Gastroesophageal sphincter (tissue), 4 donors: Measurements from ENCODE around the gene SLC15A2. TPM values are rescaled to one million over a fixed set of nuclear protein-coding genes. Genes with fewer than 3 reads are reported as not detected.

Experiments
- ATAC-seq: fragments of 150-250 bp; one replicate; pipeline ENCODE4 v1.9.1; 2016; ENCODE audit warnings: mild to moderate bottlenecking, moderate library complexity
- H3K27ac ChIP-seq, 4 donors: fragments of 200-600 bp; sonication (generic) in 3 of 4; 1 replicate in 3 of 4; 2 replicates in 1 of 4; pipeline ENCODE4 v1.5.1; 2016 to 2019
- H3K27me3 ChIP-seq: fragments of 200-600 bp; sonication (generic); one replicate; pipeline ENCODE4 v1.5.1; 2019
- H3K36me3 ChIP-seq, 2 donors: fragments of 200-600 bp; sonication (generic); one replicate each; pipeline ENCODE4 v1.5.1; 2019; ENCODE audit warnings: control low read depth in 1 of 2
- H3K4me1 ChIP-seq, 3 donors: fragments of 200-600 bp; sonication (generic); 1 replicate in 2 of 3; 2 replicates in 1 of 3; pipeline ENCODE4 v1.5.1; 2016 to 2019; ENCODE audit warnings: control low read depth in 2 of 3
- H3K4me3 ChIP-seq, 2 donors: fragments of 200-600 bp; sonication (generic); one replicate each; pipeline ENCODE4 v1.5.1; 2019; ENCODE audit warnings: mild to moderate bottlenecking in 1 of 2, moderate library complexity in 1 of 2
- H3K9me3 ChIP-seq, 3 donors: fragments of 200-600 bp; sonication (generic); one replicate each; pipeline ENCODE4 v1.5.1; 2017 to 2019; ENCODE audit warnings: control low read depth in 2 of 3
- CTCF ChIP-seq, 4 experiments: fragments of 200-600 bp in 2 of 4; fragments of 450-650 bp in 2 of 4; sonication (generic) in 1 of 4; IDR thresholded peaks; one replicate each; pipeline ENCODE4 v1.5.1; 2017 to 2019; ENCODE audit warnings: antibody characterized with exemption in 4 of 4, mild to moderate bottlenecking in 2 of 4, moderate library complexity in 2 of 4
- EP300 ChIP-seq: sonication (generic); formaldehyde crosslinking; IDR thresholded peaks from one replicate; pipeline ENCODE4 v1.6.1; 2017; ENCODE audit warnings: antibody characterized with exemption, mild to moderate bottlenecking
- POLR2A ChIP-seq, 2 donors: fragments of 450-650 bp; IDR thresholded peaks; one replicate each; pipeline ENCODE4 v1.6.1; 2017; ENCODE audit warnings: antibody characterized with exemption in 2 of 2, mild to moderate bottlenecking in 2 of 2, moderate library complexity in 1 of 2
- POLR2AphosphoS5 ChIP-seq: sonication (generic); formaldehyde crosslinking; IDR thresholded peaks from one replicate; pipeline ENCODE4 v1.6.1; 2017; ENCODE audit warnings: antibody characterized with exemption
- WGBS, 2 donors: methylation state at CpG; one replicate each; pipeline ENCODE4 v1.1.5; 2018; ENCODE audit warnings: low coverage in 1 of 2; 5-methylcytosine and 5-hydroxymethylcytosine counted together
- total RNA-seq, 4 donors: library from RNA; depleted of rRNA; stranded (reverse); fragments of >200 nt; gene quantifications; one replicate each; pipeline ENCODE4 v1.1.0, GENCODE V29; 2016

The SLC15A2 gene
- total RNA-seq, 4 donors from 2014 or later, result 0.66 to 7.1 (median 2.6) TPM

DNA sequence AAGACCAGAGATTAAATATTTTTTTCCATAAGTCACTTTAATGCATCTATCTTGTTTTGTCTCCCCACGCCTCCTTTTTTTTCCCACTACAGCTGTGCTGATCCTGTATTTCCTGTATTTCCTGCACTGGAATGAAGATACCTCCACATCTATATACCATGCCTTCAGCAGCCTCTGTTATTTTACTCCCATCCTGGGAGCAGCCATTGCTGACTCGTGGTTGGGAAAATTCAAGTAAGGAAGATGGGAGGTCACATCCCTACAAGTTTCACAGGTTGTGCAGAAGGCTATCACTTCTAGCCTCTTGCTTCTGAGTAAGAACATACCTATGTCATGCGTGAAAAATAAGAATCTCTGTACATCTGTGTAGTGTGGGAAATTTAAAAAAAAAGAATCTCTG is 3.1 kb downstream of the SLC15A2 start:
- H3K4me3 ChIP-seq, result no peak overlapping the region
- no peaks in the 10 kb centered on the region for H3K36me3 ChIP-seq
- TF ChIP-seq EP300, result no peak
- TF ChIP-seq POLR2AphosphoS5, result no peak
- no peak for TF ChIP-seq POLR2A (IDR thresholded peaks at IDR 0.05)
- TF ChIP-seq CTCF (IDR thresholded peaks at IDR 0.05), result no peak
- no peaks in the 10 kb centered on the region for H3K27me3 ChIP-seq
- H3K4me1 ChIP-seq, result peaks cover 0 to 16% (median 0%) of the 10 kb centered on the region in 3 donors
- ATAC-seq, result no peak
- H3K27ac ChIP-seq, result no peak overlapping the region
- WGBS, 2 donors, result 86 to 100% methylated on average over 3 of the region's 3 CpGs
- H3K9me3 ChIP-seq, result no peaks in the 10 kb centered on the region

DNA sequence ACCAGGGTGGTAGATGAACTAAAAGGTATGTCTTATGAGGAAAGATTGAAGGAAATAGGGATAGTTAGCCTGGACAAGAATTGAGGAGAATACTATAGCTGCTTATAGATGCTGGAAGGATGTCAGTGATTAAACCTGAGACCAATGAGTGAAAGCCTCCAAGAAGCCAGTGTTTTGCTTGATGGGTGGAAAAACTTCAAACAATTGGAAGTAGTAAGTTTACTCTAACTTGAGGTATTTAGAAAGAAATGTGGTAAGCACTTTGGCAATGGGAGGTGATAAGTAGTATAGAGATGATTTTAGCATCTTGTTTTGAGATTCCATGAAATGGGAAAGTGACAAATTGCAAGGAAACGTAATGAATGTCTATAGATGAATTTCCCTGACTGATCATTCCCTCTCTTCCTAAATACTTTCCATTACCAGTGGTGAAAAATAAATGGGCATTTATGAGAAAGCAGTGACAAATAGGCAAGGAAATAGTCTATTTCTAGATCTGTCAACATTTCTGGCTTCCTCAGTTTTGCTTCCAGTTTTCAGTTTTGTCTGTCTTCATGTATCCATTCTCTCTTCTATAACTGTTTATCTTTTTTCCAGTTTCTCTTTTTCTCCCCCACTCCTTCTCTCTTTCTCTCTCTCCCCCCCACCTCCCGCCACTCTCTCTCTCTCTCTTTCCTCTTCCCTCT is 19.2 kb downstream of the SLC15A2 start:
- ATAC-seq, result no peak
- Histone ChIP-seq H3K36me3 (no peaks in the 10 kb centered on the region), H3K9me3 (peaks cover 0 to 2% (median 0%) of the 10 kb centered on the region in 3 donors), H3K27me3 (no peaks in the 10 kb centered on the region), H3K27ac (no peak overlapping the region), H3K4me1 (no peaks in the 10 kb centered on the region), H3K4me3 (no peak overlapping the region)
- TF ChIP-seq POLR2A (IDR thresholded peaks at IDR 0.05), result no peak
- TF ChIP-seq POLR2AphosphoS5, result no peak
- TF ChIP-seq CTCF (IDR thresholded peaks at IDR 0.05), result no peak
- no peak for TF ChIP-seq EP300
- 67% methylated on average over 1 to 2 of the region's 2 CpGs for WGBS, 2 donors

GRCh38 chr3:121914081-121914998 is 20.1 kb downstream of the SLC15A2 start:
- Histone ChIP-seq H3K4me1 (no peaks in the 10 kb centered on the region), H3K27me3 (no peaks in the 10 kb centered on the region), H3K9me3 (no peaks in the 10 kb centered on the region), H3K4me3 (peak overlapping the region in 1 of 2 donors; percentile 2), H3K36me3 (no peaks in the 10 kb centered on the region), H3K27ac (peak overlapping the region in 2 of 4 donors; percentile 29 to 43)
- TF ChIP-seq POLR2AphosphoS5, result no peak
- no peak for TF ChIP-seq EP300
- no peak for TF ChIP-seq POLR2A (IDR thresholded peaks at IDR 0.05)
- TF ChIP-seq CTCF (IDR thresholded peaks at IDR 0.05), result no peak
- WGBS, 2 donors, result 42 to 53% methylated on average over 11 to 12 of the region's 12 CpGs
- ATAC-seq, result no peak

DNA sequence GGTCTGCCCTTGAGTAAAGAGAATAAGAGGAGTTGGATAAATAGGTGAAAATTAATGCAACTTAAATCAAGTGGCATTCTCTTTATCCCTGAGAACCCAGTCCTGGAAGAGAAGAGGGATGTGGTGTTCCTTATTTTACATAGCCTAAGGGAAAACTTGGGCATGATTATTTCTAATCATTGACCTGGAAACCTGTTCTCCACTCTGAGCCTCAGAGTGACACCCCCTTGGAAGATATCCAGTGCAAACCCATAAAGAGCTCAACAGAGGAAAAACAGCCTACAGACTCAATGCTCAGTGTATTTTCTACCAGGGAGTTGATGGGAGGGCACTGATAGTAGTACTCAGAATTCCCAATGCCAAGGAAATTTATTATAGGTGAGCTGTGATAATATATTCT is 22.0 kb downstream of the SLC15A2 start:
- no peak for ATAC-seq
- Histone ChIP-seq H3K4me3 (no peak overlapping the region), H3K36me3 (no peaks in the 10 kb centered on the region), H3K4me1 (no peaks in the 10 kb centered on the region), H3K9me3 (no peaks in the 10 kb centered on the region), H3K27ac (no peak overlapping the region), H3K27me3 (no peaks in the 10 kb centered on the region)
- TF ChIP-seq CTCF (IDR thresholded peaks at IDR 0.05), result no peak
- TF ChIP-seq POLR2A (IDR thresholded peaks at IDR 0.05), result no peak
- TF ChIP-seq POLR2AphosphoS5, result no peak
- TF ChIP-seq EP300, result no peak
